ENCODE measurements around the gene LHFPL6.

DNA sequence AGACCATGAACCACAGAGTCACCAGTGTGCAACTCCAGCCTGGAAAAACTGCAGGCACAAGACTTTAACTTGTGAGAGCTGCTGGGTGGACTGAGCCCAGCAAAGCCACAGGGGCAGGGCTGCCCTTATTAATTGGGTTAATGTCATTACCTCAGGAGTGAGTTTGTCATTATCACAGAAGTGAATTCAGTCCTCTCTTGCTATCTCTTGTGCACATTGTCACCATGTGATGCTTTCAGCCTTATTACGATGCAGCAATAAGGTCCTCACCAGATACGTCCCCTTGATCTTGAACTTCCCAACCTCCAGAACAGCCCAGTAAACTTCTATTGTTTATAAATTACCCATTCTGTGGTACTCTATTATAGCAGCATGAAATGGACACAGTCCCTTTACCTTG, 158.1 kb downstream of the LHFPL6 start:
- TF ChIP-seq TEAD4 (IDR thresholded peaks at IDR 0.05): no peak
- no peak for TF ChIP-seq RAD21 (IDR thresholded peaks at IDR 0.05; ENCODE audit: low read depth)
- TF ChIP-seq CREB1 (IDR thresholded peaks at IDR 0.05; ENCODE audit: low read depth): no peak
- no peak for TF ChIP-seq CEBPB (IDR thresholded peaks at IDR 0.05)
- TF ChIP-seq, protein P1, sequence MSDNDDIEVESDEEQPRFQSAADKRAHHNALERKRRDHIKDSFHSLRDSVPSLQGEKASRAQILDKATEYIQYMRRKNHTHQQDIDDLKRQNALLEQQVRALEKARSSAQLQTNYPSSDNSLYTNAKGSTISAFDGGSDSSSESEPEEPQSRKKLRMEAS (IDR thresholded peaks at IDR 0.05): no peak
- no peak for TF ChIP-seq EP300 (IDR thresholded peaks at IDR 0.05; ENCODE audit: borderline replicate concordance)
- TF ChIP-seq, protein P2, sequence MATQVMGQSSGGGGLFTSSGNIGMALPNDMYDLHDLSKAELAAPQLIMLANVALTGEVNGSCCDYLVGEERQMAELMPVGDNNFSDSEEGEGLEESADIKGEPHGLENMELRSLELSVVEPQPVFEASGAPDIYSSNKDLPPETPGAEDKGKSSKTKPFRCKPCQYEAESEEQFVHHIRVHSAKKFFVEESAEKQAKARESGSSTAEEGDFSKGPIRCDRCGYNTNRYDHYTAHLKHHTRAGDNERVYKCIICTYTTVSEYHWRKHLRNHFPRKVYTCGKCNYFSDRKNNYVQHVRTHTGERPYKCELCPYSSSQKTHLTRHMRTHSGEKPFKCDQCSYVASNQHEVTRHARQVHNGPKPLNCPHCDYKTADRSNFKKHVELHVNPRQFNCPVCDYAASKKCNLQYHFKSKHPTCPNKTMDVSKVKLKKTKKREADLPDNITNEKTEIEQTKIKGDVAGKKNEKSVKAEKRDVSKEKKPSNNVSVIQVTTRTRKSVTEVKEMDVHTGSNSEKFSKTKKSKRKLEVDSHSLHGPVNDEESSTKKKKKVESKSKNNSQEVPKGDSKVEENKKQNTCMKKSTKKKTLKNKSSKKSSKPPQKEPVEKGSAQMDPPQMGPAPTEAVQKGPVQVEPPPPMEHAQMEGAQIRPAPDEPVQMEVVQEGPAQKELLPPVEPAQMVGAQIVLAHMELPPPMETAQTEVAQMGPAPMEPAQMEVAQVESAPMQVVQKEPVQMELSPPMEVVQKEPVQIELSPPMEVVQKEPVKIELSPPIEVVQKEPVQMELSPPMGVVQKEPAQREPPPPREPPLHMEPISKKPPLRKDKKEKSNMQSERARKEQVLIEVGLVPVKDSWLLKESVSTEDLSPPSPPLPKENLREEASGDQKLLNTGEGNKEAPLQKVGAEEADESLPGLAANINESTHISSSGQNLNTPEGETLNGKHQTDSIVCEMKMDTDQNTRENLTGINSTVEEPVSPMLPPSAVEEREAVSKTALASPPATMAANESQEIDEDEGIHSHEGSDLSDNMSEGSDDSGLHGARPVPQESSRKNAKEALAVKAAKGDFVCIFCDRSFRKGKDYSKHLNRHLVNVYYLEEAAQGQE (IDR thresholded peaks at IDR 0.05; ENCODE audit: low read depth): no peak
- TF ChIP-seq YY1 (IDR thresholded peaks at IDR 0.05; ENCODE audit: low read depth): no peak
- no peak for TF ChIP-seq FOXM1 (IDR thresholded peaks at IDR 0.05; ENCODE audit: borderline replicate concordance, low read depth)
